ENCODE measurements around the gene STEAP2.

DNA sequence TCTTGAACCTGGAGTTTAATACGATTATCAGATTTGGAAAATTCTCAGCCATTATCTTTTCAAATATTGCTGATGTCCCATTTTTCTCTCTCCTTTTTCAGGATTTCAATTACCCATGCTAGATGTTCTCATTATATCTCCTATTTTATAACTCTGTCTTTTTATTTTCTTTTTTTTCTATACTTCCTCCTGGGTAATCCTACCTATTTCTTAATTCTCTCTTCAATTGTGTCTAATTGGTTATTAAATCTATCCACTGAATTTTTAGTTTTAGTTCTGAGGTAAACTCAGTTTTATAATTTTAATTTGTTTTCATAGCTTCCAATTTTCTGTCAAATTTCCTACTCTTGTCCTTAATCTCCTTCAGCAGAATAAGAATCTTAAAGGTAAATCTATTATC lies 41.6 kb upstream of the STEAP2 start:
- TF ChIP-seq POLR2A (IDR thresholded peaks at IDR 0.05) = no peak
- TF ChIP-seq, protein P1, sequence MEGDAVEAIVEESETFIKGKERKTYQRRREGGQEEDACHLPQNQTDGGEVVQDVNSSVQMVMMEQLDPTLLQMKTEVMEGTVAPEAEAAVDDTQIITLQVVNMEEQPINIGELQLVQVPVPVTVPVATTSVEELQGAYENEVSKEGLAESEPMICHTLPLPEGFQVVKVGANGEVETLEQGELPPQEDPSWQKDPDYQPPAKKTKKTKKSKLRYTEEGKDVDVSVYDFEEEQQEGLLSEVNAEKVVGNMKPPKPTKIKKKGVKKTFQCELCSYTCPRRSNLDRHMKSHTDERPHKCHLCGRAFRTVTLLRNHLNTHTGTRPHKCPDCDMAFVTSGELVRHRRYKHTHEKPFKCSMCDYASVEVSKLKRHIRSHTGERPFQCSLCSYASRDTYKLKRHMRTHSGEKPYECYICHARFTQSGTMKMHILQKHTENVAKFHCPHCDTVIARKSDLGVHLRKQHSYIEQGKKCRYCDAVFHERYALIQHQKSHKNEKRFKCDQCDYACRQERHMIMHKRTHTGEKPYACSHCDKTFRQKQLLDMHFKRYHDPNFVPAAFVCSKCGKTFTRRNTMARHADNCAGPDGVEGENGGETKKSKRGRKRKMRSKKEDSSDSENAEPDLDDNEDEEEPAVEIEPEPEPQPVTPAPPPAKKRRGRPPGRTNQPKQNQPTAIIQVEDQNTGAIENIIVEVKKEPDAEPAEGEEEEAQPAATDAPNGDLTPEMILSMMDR (IDR thresholded peaks at IDR 0.05 in 4 of 5, conservative IDR thresholded peaks at IDR 0.05 in 1 of 5) = no peak
